Neural cell (in vitro differentiated cells): Measurements from ENCODE around the gene GMPR.

Experiments used
- CTCF ChIP-seq: fragments of 450-650 bp; IDR thresholded peaks from 2 replicates; pipeline ENCODE4 v1.5.1; 2014; ENCODE audit warnings: antibody characterized with exemption, mild to moderate bottlenecking, moderate library complexity; ENCODE audit not compliant: poor library complexity, severe bottlenecking
- EZH2 ChIP-seq: fragments of 200-600, 300-800 bp; shearing (Covaris generic), sonication (generic); IDR thresholded peaks from 2 replicates; pipeline ENCODE4 v1.6.1; 2014; ENCODE audit warnings: antibody characterized with exemption, low read length, borderline replicate concordance, mild to moderate bottlenecking; ENCODE audit not compliant: insufficient read depth, poor library complexity, severe bottlenecking
- POLR2AphosphoS5 ChIP-seq: IDR thresholded peaks from 2 replicates; pipeline ENCODE4 v1.6.1; 2012
- REST ChIP-seq: IDR thresholded peaks from 2 replicates; pipeline ENCODE4 v1.6.1; 2012; ENCODE audit warnings: borderline replicate concordance
- SMC3 ChIP-seq: fragments of 450-650 bp; conservative IDR thresholded peaks from 2 replicates; pipeline ENCODE4 v1.6.1; 2014; ENCODE audit warnings: antibody characterized with exemption, mild to moderate bottlenecking, moderate library complexity; ENCODE audit not compliant: poor library complexity
- TAF1 ChIP-seq: IDR thresholded peaks from 2 replicates; pipeline ENCODE4 v1.6.1; 2012; ENCODE audit warnings: low read depth

DNA sequence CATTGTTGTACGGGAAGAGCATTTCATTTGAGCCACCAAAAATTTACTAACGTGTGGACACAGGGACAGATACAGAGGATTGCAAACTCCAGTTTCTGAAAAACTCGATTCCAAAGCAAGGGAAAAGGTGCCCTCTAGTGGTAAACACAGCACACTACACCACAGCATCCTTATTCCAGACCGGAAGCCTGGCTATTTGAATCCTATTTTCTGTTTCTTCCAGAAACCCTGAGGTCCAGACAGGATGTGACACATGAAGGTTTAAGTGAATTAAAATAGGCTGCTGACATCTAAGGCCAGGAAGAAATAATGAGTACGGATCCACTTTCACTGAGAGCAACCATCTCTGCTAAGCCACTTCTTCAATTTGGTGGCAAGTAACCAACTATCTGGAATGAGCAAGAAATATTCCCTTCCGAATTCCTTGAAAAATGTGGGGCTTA is 31.8 kb upstream of the GMPR start:
- TF ChIP-seq CTCF (peak; percentile 96), POLR2AphosphoS5 (no peak), TAF1 (no peak), REST (no peak), SMC3 (peak; percentile 96), EZH2 (no peak)
